NOMO-1 treated with DMSO at 0.1 percent for 48 hours (cell line): ENCODE results near the gene TMEM108.

ENCODE experiments used
- DNase-seq: peaks from one replicate; lab custom pipeline; 2025; ENCODE audit not compliant: unreplicated experiment; lab: John Stamatoyannopoulos, UW

TMEM108 gene

DNA sequence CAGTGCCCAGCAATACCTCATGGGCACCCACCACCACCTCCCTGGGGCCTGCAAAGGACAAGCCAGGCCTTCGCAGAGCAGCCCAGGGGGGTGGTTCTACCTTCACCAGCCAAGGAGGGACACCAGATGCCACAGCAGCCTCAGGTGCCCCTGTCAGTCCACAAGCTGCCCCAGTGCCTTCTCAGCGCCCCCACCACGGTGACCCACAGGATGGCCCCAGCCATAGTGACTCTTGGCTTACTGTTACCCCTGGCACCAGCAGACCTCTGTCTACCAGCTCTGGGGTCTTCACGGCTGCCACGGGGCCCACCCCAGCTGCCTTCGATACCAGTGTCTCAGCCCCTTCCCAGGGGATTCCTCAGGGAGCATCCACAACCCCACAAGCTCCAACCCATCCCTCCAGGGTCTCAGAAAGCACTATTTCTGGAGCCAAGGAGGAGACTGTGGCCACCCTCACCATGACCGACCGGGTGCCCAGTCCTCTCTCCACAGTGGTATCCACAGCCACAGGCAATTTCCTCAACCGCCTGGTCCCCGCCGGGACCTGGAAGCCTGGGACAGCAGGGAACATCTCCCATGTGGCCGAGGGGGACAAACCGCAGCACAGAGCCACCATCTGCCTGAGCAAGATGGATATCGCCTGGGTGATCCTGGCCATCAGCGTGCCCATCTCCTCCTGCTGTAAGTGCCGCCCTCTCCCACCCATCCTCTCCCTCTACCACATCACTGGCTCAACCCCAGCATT is 342.5 kb downstream of the TMEM108 start:
- no peak for DNase-seq

DNA sequence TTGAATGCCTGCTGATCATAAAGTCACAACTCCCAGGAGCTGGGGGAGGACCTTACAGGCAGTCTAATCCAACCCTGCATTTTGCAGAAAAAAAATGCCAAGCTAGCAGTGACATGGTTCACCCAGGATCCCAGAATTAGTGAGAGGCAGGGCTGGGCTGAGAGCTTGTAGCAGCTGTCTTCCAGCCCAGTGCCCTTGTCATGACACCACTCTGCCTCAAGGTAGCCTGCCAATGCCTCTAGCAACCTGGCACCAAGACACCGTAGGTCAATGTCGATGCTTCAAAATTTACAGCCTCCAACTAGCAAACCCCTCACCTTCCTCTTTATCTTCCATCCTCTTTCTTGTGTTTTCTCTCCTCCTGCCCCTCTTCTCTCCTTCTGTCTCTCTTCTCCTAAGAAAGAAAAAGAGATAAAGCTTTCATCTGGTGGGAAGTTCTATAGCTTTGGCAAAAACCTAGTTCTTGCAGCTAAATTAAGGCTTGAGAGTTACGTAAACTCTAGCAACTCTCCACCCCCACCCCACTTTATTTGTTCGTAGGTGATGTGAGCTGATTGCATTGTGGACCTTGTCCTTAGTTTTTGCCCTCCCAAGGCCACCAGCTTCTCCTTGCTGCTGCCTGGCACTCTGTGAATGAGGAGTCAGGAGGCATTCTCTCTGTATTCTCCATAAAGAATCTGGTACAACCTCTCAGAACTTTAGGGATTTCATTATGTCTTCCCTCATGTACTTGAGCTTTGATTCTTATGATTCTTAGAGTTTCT is 343.3 kb downstream of the TMEM108 start:
- no peak for DNase-seq

DNA sequence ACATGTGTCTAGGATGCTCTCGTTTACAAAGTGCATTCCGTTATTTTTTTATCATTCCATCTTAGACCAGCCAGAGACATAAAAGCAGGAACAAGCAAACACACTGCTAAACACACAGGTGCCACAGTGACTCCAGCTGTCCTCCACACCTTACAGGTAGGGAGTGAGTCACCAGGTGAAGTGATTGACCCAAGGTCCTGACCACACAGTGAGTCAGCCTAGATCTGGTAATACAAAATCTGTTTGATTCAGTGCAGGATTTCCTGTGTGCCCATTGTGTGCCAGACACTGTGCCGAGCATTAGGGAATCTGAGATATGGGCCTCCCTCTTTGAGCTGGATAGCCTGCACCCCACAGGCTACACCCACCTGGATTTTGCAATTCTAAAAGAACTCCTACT is 345.0 kb downstream of the TMEM108 start:
- no peak for DNase-seq

DNA sequence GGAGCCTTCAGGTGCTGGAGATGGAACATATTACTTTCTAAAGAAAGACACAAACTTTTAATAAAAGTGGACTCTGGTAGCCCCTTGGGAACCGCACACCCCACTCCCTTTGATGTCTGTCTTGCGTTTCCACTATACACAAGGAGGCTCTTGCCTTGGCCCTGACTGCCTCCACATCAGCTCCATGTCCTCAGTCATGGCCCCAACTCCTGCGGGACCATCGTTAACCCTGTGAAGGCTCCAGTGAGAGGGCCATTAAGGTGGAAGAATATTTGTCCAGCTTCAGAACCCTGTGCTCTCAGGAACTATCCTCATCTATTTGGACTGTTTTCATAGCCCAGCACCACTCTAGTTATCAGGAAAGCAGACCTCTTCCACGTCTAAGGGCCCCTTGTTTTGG is 345.6 kb downstream of the TMEM108 start:
- DNase-seq, result no peak

DNA sequence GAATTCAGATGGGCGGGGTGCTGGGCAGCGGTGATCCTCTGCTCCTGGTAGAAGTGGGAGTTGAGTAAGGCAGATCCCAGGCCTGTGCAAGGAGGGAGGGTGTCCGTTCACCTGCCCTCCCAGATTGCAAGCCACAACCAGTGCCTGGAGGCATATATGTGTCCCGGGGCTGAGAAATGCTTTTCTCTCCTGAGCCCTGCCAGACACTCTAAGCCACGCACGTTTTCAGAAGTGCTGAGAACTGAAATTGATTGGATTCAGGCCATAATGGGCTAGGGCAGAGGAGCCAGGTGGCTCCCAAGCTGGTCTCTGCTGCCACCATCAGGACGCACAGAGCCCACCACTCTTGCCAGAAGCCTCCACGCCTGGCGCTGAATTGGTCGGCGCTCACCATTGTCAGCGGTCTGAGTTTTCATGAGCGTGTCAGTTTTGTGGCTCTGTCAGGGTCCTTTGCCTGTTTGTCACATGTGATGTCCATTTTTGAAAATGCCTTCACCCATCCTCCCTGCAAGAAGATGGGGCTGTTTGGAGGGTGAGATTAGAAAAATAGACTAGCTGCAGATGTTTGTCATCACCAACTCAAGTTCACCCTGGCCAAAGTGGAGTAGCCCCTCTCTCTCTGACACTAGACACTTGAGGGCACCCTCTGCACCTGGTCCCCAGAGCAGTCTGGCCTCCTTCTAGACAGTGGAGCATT is 346.3 kb downstream of the TMEM108 start:
- DNase-seq, result peak; percentile 48

DNA sequence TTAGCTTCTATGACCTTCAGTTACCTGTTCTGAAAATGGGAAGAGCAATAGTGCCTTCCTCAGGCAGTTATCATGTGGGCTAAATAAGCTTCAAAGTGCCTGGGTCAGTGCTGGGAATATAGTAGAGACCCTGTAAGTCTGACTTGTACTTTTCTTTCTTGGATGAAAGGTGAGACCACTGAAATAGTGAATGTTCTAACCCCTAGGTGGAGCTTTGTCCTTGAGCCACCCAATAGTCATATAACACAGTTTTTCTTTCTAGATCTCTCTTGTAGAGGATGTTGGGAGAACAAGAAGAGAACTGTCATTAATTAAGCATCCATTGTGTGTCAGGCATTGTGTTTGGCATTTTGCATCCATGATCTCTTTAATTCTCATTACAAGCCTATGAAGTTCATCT is 348.7 kb downstream of the TMEM108 start:
- DNase-seq, result no peak

DNA sequence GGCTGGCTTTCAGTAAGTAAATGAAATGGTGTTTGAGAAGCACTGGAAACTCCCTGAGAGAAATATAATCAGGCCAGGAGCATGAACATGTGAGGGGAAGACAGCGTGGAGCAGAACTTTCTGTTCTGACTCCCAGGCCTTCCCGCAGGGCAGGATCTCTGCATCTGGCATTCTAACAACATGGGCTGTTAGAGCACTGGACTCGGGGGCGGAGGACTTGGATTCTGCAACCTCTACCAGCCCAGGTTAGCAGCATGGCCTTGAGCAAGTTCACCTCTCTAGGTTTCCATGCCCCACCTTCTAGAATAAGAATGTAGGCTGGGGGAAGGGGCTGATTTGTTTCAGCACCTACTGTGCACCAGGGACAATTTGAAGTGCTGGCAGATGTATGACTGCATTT is 349.1 kb downstream of the TMEM108 start:
- no peak for DNase-seq

DNA sequence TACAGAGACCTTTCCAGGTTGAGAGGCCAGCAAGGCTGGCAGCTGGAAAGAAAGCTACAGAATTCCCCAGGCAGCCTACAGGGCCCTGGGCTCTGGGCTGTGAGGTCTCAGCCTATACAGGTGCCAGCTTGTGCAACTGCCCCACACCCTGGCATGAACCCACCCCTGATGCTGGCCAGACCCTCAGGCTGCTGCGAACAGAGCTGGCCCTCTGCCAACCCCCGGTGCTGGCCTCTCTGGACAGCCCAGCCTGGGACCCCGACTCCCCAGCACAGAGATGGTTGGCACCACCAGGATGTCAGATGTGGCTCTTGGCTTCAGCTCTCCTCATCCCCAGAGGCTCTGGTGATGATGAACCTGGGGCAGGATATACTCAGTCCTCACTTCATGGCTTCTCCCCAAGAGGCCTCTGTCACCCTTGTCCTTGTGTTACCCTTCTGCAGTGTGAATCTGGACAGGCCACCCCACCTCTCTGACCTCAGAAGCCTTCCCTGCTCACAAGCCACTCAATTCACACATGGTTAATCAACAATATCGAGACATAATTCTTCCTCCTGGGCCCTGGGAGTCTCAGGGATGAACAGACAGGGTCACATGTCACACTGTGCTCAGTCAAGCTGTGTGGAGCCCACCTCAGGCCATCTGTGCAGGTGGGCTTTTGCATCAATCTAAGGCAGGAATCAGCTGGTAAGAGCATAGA is 350.7 kb downstream of the TMEM108 start:
- DNase-seq, result no peak

DNA sequence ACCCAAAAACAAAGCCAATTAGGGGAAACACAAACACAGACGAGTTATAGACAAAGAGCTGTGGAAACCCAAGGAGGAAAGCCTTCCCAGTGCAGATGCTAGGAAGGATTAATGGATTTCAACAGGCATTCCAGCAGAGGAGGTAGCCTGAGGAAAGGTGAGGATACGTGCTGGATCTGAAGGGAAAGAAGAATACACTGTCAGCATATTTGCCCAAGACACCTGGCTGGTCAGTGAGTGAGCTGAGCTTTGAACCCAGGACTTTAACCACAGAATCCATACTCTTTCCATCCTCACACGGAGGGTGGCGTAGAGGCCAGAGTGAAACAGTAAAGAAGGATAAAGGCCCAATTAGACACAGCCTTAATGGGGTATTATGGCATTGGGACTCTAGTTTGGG is 352.5 kb downstream of the TMEM108 start:
- DNase-seq, result no peak

DNA sequence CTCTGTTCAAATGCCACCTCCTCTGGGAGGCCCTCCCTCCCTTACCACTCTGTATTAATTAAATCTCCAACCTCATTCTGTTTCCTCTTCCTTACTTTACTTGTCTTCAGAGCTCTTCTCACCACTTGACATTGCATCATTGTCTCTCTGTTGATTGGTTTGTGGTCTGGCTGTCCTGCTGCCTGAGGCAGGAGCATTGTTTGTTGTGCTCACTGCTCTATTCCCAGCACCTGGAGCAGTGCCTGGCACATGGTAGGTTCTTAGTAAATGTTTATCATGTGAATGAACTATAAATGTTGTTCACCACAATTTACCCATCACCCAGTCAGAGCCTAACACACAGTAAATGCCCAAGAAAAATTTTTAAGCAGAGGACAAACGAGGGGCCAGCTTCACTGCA is 355.0 kb downstream of the TMEM108 start:
- DNase-seq, result peak; percentile 26

DNA sequence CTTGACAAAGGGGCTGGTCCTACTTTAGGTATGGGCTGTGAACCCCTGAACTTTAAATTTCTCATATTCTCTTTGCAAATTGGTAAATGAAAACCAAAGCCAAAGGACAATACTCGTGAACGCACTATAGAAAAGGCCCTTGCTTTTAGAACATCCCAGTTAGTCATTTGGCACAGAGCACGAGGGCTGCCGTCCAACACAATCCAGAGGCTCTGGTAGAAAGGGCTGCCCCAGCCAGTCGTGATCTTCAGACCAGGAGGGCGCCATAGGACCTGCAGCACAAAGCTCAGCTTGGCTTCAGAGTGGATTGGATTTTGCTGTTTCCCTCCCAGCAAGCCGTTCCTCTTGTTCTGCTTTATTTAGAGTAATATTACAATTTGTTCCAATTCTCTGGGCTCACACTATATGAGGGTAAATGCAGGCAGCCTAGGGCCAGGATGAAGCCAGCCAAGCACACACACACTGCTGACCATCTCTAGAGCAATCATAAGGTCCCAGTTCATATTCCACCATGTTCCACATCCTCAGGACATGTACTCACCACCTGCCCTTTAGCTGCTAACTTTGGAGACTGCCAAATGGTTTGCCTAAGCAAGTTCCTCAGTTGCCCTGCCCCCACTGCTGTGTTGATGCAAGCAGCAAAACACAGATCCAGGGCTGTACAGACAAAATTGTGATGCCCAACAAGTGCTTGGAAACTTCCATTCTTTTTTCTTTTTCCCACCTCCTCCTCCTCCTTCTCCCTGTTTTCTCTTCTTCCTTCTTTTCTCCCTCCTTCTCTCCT is 355.7 kb downstream of the TMEM108 start:
- no peak for DNase-seq

DNA sequence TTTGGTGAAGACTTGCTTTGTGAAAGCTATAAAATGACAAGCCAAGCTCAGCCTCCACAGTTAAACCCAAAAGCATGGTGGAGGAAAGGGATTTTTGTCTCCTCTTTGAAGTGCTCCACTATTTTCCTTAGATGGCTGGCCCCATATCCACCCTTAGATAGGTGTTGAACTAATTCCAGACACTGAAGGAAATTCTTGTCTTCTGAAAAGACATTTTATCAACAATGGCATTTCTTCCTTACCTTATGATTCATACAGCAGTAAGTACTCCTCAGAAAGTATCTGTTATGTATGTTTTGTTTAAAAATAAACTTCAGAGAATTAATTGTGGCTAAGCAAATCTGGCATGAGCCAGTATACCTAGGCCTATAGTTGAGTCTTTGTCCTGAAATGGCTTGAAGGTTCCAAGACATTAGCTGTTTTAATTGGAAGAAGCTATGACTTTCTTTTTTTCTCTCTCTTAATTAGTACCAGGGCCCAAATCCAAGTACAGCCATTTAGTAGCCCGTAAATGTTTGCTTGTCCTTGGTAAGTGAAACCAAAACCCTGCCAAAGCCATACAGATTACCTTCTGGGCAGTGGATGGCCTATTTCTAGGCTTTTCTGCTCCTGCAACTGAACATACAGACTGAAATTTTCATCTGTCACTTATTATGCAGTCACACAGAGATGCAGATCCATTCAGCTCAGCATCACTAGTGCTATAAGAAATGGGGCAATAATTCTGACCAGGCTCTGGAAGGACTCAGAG is 356.5 kb downstream of the TMEM108 start:
- DNase-seq, result no peak

DNA sequence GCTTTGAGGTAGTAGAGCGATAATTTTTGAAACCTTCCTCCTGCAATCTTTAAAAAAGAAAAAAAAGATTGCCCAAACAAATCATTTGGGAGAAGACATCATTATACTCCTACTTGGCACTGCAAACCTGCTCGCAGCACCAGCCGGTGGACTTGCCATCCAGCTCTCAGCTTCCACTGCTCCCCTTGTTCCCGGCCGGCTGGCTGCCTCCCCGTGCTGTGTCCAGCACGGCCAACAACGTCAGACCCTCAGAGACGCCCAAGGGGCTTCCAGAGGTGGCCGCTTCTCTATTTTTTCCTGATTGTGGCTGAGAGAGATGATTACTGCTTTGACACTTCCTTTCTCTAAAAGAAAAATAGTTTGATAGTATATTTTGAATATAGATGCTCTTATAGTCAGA is 358.7 kb downstream of the TMEM108 start:
- DNase-seq, result no peak

DNA sequence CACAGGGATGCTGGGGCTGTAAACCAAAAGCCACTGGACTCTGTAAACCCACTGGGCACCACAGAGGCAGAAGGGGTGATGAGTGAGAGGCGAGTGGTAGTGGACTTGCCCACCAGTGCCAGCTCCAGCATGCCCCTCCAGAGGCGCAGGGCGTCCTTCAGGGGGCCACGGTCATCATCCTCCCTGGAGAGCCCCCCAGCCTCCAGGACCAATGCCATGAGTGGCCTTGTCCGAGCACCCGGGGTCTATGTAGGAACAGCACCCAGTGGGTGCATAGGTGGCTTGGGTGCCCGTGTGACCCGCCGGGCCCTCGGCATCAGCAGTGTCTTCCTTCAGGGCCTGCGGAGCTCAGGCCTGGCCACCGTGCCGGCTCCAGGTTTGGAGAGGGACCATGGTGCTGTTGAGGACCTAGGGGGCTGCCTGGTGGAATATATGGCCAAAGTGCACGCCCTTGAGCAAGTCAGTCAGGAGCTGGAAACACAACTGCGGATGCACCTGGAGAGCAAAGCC is 361.9 kb downstream of the TMEM108 start, which contains the start of gene BFSP2:
Gene BFSP2 (plus strand): TSS at position 51 of the 510 bp plus-strand sequence. CDS start 28 bp downstream, at position 79.
- no peak for DNase-seq

DNA sequence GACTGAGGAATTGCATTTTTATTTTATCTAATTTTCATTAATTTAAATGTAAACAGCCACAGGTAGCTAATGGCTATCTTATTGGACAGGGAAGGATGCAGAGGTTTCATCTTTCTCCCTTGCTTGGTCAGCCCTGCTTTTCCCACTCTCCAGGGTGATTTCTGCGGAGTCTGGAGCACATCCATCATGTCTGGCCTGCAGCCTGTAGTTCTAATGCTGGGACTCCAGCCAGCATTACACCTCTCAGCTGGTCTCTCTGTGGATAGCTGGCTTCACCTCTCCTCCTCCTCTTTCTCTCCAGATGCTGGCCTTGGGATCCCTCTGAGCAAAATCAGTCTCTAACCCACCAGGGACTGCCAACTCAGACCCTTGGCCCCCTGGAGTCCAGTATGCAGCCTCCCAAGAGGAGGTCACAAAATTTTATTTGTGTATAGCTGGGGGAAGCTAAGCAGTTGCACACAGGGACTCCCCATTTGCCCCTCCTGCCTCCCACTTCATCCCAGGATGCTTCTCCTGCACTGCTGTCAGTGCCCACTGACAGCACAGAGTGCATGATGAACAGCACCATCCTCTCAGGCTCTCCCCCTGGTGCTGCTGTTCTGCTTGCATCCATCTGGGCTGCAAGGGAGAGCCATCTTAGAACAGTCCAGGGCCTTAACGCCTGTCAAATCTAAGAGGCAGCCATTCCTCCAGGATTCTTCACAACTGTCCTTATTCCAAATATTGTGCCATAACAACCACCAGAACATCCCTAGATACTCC is 363.4 kb downstream of the TMEM108 start:
- no peak for DNase-seq

DNA sequence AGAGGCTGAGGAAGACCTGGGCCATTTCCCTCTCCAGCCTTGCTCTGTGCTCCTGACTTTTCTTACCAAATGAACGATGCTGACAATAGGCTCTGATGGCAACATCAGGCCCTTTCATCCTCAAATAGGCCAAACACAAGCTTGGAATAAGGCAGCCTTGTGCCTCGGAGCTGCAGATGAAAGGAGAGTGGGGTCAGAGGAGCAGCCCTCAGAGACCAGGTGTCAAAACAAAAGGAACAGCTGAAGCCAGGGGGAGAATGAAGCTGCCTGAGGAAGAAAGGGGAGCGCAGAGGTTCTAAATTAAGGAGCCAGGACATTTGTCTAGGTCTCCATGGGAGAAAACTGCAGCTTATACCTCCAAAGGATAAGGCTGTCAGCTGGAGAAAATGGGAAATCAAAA is 366.7 kb downstream of the TMEM108 start:
- no peak for DNase-seq

DNA sequence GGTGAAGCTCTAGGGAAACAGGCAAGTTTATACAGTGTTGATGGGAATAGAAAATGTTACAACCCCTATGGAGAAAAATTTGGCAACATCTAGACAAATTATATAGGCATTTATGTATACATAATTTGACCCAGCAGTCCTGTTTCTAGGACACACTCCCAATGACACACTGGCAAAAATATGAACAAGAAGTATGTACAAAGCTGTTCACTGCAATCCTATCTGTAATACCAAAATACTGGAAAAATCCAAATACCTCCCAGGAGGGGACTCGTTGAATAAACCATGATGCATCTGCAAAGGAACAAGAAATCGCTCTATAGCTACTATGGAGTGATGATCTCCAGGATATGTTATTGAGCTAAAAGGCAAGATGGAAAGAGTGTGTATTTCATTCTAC is 370.2 kb downstream of the TMEM108 start:
- no peak for DNase-seq

DNA sequence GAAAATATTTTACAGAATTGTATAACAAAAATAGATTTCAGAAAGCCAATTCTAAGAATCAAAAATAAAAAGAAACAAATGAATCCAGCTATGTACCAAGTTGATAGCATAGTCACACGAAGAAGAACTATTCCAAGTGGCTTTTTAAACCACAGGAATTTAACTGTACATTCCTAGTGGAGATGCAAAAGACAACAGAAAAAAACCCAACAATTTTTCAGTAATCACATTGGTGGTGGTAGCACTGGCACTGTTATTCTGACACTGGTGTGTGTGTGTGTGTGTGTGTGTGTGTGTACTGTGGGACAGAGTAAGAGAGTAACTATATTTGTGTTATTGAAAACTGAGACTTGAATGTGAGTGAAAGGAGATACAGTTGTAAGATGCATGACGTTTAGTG is 370.8 kb downstream of the TMEM108 start:
- no peak for DNase-seq
